HG03097 (cell line): ENCODE data around the gene GRIK3.

Source experiments
- ATAC-seq: cut with Tn5 transposase; IDR thresholded peaks from one replicate; pipeline ENCODE4 v1.9.1; 2021; ENCODE audit not compliant: unreplicated experiment, low FRiP score

The GRIK3 gene

DNA sequence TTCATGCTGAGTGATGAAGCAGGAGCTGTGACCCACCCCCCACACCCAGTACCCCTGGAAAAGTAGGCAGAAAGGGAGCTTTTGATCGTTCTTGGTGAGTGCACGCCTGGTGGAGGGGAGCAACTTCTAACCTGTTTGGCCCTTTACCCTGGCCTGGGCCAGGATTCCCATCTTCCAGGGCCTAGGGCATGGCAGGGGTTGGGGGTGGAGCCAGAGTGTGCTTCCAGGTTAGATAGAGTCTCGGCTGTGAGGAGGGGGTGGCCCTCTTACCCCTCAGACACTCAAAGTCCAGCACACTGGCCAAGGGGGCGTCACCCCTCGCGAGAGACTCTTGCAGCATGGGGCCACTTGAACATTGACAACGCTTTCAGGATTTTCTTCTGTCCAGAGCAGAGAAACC is 236.6 kb downstream of the GRIK3 start:
- ATAC-seq, result no peak

DNA sequence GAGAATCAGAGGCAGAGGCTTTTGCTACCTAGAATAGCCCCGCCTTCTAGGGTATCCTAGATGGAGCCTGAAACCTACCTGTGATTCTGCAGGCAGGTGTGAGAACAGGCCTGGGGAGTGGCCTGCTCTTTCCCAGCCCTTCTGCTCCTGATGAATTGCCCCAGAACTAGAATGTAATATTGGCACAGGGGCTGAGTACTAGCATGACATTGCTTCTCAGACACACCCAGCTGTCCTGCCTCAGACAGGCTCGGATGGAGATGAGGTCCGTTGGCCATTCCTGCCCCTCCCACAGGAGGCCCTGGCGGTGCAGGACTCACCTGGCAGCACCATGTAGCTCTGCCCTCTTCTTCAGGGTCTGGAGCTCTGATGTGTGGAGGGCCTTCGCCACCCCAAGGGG is 237.6 kb downstream of the GRIK3 start:
- ATAC-seq, result no peak

DNA sequence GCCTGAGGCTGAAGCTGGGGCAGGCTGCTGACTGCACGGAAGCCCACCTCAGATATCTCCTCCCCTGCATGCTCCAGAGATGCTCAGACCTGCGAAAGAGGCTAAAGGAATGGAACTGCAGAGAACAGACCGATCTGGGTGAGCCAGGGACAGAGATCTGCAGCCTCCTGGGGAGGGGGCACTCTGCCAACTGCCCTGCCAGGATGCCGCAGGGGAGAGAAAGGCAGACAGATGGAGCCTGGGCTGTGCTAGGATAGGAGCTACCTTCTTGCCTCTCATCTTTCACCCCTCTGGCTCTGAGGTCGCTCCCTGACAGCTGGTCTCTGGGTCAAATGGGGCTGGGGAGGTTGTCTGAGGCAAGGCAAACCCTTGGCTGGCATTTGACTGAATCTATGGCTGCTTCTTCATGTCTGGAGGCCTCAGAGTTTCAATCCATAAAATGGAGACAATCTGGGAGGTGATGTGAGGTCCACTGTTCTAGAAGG is 238.2 kb downstream of the GRIK3 start:
- ATAC-seq, result no peak

DNA sequence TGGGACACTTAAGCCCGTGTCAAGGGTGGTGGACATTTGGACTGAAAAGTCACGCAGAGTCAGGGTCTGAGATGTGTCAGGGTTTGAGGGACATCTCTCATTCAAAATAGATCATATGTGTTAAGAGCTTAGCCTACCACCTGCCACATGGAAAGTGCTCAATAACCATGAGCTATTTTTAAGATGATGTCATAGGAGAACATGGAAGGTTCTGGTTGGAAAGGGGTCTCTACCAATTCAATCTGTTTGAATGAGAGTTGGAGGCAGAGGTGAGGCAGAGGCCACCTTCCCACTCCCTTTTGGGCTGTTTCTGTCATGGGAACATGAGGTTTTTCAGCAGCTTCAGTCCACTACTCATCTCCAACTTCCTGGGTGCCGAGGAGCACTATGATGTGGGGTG is 239.9 kb downstream of the GRIK3 start:
- ATAC-seq, result no peak

DNA sequence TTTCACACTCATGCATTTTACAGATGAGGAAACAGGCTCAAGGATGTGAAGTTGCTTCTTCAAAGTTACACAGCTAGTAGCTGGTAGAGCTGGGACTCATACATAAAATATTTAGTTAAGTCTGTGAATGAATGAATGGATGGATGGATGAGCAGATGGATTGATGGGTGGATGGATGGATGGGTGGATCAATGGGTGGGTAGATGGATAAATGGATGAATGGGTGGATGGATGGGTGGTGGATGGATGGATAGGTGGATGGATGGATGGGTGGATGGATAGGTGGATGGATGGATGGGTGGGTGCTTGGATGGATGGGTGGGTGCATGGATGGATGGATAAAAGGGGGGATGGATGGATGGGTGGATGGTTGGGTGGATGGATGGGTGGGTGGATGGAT is 240.9 kb downstream of the GRIK3 start:
- no peak for ATAC-seq

DNA sequence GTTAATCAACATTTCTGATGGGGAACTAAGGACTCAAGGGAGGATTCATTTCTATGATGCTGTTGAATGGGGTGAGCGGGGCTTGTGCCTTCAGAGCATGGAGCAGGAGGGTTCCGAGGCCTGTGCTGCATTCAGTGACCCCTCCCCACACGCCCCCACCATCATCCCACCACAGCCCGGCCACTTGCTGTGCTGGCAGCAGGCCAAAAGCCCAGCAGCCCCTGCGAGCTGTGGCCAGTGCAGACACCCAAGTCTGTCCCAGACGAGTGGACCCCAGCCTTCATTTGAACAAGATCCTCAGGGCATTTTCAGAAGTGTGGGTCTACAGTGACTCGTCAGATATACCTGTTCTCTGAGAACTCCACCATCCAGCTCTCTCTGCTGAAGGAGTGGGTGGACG is 242.0 kb downstream of the GRIK3 start:
- ATAC-seq, result no peak

DNA sequence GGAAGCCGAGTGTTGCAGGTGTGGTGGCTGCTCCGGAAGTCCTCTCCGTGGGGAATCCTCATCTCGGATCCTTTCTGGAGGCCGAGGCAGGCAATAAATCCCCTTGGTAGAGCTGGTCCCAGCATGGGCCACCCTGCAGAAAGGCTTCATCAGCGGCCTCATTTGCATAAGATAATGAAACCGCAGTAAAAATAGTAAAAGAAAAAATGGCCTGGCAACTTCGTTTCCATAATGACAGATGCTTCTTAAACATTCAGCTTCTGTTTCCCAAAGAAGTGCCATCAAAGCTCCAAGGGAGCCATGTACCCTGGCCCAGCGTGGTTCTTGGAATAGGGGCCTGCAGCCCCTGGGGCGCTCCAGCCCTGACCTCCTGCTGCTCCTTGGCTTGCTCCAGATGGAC is 244.1 kb downstream of the GRIK3 start:
- ATAC-seq, result no peak

DNA sequence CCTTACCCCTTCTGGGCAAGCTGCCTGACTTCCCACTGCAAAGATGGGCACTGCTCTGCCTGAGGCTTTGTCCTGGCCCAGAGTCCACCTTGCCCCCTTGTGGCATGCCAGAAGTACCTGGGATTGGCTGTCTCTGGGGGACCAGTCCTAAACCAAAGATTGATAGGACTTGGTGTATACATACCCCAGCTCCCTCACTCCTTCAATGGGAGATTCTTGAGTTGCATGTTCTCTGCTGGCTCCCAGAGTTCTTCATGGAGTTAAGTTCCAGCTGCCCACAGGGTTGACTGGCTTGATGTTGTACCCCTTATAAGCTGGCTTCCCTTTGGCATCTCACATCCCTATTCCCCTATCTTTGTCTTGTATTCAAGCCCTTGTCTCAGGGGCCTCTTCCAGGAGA is 244.8 kb downstream of the GRIK3 start:
- ATAC-seq, result no peak

DNA sequence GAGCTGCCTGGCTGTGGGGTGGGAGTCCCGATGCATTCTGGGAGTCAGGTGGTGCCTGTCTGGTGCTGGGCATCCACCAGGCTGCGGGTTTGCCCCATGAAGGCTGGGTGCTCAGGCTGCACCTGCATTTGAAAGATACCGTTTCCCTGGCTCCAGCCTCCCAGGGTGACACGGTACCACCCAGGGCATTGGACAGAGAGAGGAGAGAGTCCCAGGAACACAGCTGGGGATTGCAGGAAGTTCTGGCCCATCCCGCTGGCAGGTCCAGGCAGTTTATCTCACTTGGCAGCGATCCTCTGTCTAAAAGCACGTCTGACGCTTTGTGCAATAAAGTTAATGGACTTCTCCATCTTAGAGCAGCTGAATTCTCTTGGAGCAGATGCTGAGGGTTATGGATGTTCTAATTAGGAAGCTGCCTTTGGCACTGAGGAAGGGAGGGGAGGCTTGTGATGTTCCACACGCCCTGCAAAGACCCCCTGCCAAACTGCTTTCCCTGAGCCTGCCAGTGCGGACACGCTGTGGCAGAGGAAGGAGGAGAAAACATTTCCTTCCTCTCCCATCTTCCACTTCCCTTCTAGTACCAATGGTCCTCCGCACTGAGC is 246.9 kb downstream of the GRIK3 start:
- ATAC-seq, result no peak

DNA sequence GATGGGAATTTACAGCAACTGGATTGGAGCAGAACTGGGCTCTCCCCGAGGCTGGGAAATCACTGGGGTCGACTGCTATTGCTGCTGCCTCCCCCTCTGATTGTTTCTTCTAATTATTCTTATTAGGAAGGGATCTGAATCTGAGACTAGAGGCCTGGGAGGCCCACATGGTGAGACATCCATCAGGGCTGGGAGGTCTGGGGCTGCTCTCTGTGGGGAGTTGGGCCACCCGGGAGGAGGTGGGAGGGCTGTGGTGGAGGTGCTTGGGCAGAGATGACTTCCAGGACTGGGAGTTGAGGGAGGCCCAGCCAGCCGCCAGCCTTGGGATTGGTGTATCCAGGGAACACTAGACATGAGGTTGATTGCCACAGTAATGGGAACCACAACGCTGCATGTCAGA is 247.9 kb downstream of the GRIK3 start:
- ATAC-seq, result no peak

DNA sequence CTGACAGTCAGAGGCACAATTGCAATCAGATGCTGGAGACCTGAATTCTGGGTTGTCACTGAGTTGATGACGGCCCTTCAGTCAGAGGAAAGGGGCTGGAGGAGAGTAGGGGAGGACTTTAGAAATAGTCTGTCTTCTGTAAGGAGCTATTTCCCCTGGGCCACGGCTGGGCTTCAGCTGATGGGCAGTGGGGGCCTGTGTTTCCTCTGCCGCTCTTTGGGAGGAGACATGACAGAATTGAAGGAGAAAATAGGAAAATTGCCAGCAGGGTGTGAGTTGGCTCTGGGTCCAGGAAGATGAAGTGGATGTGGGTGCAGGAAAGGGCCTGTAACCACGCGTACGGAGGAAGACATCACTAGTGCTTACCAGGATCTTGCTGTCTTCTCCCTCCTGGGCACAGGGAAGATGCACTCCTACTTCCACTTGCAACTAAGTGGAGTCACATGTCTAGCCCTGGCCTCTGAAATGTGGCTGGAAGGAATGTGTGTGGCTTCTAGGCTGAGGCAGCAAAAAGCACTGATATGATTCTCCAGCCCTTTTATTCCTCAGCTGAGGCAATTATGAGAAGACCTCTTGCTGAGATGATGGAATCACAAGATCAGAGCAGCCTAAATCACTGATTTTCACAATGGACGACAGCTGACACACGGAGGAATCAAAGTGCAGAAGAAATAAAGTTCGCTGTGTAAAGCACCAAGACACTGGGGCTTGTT is 250.0 kb downstream of the GRIK3 start:
- ATAC-seq, result no peak

DNA sequence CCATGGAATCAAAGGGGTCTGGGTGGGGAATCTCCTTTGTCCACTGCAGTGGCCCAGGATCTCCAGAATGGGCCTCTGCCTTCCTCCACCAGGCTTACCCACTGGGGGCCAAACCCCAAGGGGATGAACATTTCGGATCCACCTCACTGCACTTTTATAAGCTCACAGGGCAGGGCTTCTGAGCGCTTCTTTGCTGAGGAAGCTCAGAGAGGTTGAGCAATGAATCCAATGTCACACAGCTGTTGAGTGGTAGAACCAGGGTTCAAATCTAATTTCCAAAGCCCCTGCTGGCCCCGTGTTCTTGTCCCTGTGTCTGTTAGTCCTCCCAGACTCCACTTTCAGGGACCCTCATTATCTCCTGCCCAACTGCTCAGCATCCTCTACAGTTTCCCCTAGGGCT is 250.8 kb downstream of the GRIK3 start:
- ATAC-seq, result no peak

DNA sequence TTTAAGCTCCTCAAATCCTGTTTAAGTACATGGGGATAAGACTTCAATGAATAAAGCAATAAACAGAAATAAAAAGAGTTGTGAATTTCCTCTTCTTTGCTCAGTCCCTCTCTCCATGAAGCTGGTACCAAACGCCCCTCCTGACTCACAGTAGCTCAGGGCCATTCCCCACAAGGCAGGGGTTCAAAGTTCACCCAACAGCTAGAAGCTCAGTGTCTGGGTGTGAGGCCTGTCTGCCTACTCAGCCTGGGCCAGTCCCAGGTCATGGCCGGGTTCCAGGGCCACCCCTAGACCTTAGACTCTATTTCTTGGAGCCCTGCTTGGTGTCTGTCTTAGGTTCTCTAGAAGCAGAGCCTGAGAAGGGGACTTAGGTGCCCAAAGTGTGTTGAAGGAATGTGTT is 251.5 kb downstream of the GRIK3 start:
- no peak for ATAC-seq

DNA sequence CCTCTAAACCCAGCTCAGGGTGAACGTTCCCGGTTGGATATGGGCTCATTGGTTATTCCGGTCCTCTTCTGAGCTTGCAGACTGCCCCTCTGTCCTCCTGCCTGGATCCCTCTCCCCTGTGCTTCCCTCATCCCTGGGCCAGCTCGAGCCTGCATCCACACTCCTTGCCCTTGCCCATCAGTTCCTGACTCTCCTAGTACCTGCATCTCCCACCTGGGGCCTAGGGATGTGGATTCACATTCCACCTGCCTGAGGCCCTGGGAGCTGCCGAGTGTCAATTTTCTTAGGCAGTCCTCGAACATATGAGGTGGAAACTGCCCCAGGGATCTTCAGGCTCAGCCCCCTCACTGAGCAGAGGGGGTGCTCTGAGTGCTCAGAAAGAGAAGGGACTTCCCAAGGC is 252.2 kb downstream of the GRIK3 start:
- ATAC-seq, result no peak

DNA sequence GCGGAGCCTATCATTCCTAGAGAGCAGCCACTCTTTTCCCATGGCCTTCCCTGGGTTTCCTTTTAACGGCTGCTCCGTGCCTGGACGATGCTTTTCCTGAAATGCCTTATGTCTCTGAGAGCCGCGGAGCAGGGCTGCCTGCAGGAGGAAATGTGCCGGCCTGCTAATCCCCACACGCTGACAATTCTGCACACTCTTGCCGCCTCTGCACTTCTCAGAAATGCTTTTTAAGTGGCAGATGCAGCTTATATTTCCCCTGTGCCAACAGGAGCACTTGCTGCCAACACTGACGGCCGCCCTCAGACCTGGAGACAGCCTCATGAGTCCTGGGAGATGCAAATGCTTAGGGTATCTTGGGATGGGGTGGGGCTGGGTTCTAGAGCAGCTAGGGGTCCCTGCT is 253.2 kb downstream of the GRIK3 start:
- ATAC-seq, result no peak

DNA sequence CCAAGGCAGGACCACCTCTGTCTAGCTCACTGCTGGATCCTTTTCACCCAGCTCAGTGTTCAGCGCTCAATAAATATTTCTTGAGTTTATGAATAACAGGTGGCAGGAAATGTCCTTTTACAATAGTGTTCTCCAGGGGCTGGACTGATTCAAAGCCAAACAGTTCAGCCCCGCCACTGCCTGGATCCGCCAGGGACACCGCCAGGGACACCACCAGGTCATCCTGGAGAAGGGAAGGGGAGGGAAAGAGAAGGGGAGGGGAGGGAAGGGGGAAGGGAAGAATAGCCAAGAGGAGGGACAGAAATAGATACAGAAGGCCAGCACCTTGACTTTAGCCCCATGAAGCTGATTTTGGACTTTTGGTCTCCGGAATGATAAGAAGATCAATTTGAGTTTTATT is 255.6 kb downstream of the GRIK3 start:
- no peak for ATAC-seq

DNA sequence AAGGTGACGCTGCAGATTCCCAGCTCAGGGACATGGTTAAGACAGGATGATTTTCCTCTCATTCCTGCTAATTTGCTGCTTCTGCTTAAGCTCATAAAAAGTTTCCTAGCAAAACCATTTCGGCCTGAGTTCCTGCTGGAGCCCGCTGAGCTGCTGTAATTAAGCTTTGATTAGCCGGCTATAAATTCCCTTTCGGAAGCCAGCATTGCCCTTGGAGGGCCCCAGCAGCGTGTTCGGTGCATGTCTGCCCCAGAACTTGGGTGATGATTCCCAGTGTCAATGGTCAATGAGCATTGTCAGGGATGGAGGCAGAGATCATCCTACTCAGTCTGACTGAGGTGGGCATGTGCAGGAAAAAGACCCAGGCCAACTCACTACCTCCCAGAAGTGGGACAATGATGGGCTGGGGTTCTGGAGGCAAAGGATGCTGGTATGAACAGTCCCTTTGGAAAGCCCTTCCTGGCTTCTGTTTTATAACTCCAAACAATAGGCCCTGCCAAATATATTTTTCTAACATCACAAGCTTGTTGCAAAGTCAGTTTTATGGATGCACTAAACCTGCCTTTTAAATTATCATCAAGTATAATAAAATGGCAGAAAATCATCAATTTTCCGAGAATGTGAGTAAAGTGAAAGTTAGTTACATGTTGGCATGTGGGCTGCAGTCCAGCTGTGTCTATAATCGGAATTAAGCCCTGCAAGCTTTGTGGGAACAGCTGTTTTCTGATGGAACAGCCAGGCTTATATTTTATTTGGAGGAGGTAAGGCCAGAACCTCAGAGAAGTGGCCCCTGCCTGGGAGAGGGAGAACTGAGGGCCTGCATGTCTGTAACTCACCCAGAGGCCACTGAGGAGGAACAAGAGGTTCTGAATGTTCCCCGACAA is 257.1 kb downstream of the GRIK3 start:
- no peak for ATAC-seq

DNA sequence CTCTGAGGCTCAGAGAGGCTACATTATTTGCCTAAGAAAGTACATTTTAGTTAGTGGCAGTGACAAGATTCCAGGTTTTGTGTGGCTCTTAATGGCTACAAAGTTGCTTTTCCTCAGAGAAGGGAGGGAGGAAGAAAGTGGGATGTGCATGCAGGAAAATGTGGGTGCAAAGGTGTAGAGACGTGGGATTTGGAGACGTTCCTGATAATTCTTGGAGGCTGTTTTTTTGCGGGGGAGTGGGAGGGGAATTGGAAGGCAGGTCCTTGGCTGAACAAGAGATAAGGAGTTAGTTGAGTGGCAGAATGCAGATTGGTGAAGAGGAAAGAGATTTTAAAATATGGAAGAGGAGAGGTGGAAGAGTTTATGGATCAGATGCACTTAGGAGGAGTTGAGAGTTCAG is 258.1 kb downstream of the GRIK3 start:
- no peak for ATAC-seq

DNA sequence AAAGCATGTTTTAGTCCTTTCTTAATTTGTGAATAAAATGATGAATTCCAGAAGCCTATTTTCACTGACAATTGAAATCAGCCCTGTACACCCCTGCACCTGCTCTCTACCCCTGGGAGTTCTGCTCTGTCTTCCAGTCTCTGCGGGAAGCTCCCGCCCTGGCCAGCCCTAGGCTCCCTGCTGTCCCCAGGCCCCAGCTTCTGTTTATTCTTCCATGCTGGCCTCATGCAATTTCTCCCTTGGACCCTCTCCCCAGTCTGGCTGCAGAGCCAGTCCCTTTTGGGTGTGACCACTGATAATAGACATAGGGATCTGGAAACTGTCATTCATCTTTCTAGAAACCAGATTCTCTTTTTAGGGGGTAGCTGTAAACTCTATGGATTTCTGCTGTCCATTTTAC is 258.6 kb downstream of the GRIK3 start:
- no peak for ATAC-seq

DNA sequence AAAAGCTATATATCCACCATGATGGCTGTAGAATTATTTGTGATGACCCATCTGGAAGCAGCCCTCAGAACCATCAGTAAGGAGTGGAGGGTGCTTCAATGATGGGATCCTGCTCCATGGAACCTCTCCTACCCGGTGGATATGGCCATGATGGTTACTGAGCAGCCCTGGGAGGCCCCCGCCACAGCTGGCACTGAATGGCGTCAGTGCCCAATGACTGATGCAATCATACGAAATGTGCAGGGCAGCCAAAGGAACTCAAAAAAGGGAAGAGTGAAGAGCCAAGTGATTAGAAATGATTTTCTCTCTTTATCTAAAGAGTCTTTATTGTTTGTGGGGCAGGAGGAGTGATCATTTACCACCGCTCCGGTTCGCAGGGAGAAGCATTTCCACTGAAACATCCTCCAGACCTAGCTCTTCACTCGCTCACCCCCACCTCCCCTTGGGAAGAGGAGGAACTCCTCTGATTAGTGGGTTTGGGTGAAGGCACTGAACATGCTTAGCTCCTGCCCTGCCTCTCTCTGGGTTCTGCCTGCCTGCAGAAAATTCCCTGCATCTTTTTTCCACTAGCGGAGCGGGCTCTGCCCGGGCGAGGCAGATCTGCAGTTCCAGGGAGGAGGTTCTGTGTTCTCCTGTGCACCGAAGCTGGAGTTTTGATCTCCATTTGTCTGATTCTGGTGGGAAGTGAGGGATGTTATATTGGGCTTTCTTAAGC is 260.3 kb downstream of the GRIK3 start:
- no peak for ATAC-seq
